ENCODE results near the gene FRG1. TPM values are rescaled to one million over a fixed set of nuclear protein-coding genes. Genes with fewer than 3 reads are reported as not detected.
"Not testable (repeated sequence)": the region's sequence is repeated elsewhere in the genome, so short reads cannot be mapped to it uniquely, and the experiment has no call there.

The FRG1 gene
- total RNA-seq (43.2 TPM), polyA plus RNA-seq (ENCODE audit: insufficient read depth, low read depth, low replicate concordance) (60.6 TPM)
- long read RNA-seq, donor 1, transcript FRG1-201 (9 exons, 1,074 nt) = major isoform, 9 of 9 reads
- long read RNA-seq, donor 1, partial matches to known transcripts = 0 of 9 reads
- long read RNA-seq, donor 1, other reads (novel, unspliced or antisense) = 0 of 9 reads
- long read RNA-seq, donor 2, transcript FRG1-201 (9 exons, 1,074 nt) = major isoform, 17 of 23 reads
- long read RNA-seq, donor 2, partial matches to known transcripts = 5 of 23 reads
- long read RNA-seq, donor 2, other reads (novel, unspliced or antisense) = 0 of 23 reads
- long read RNA-seq, donor 3, transcript FRG1-201 (9 exons, 1,074 nt) = major isoform, 14 of 20 reads
- long read RNA-seq, donor 3, partial matches to known transcripts = 6 of 20 reads
- long read RNA-seq, donor 3, other reads (novel, unspliced or antisense) = 0 of 20 reads
- long read RNA-seq, donor 4, transcript FRG1-201 (9 exons, 1,074 nt) = major isoform, 12 of 12 reads
- long read RNA-seq, donor 4, partial matches to known transcripts = 0 of 12 reads
- long read RNA-seq, donor 4, other reads (novel, unspliced or antisense) = 0 of 12 reads
- long read RNA-seq, donor 5 = 0 reads
- long read RNA-seq, donor 6, transcript FRG1-201 (9 exons, 1,074 nt) = major isoform, 34 of 75 reads
- long read RNA-seq, donor 6, partial matches to known transcripts = 41 of 75 reads
- long read RNA-seq, donor 6, other reads (novel, unspliced or antisense) = 0 of 75 reads
- long read RNA-seq, donor 7, transcript FRG1-201 (9 exons, 1,074 nt) = major isoform, 13 of 24 reads
- long read RNA-seq, donor 7, partial matches to known transcripts = 10 of 24 reads
- long read RNA-seq, donor 7, other reads (novel, unspliced or antisense) = 1 of 24 reads
- long read RNA-seq, donor 8, transcript FRG1-201 (9 exons, 1,074 nt) = major isoform, 14 of 19 reads
- long read RNA-seq, donor 8, partial matches to known transcripts = 5 of 19 reads
- long read RNA-seq, donor 8, other reads (novel, unspliced or antisense) = 0 of 19 reads
- long read RNA-seq, donor 9, transcript FRG1-201 (9 exons, 1,074 nt) = major isoform, 12 of 13 reads
- long read RNA-seq, donor 9, partial matches to known transcripts = 0 of 13 reads
- long read RNA-seq, donor 9, other reads (novel, unspliced or antisense) = 0 of 13 reads
- long read RNA-seq, donor 10, transcript FRG1-201 (9 exons, 1,074 nt) = major isoform, 19 of 19 reads
- long read RNA-seq, donor 10, partial matches to known transcripts = 0 of 19 reads
- long read RNA-seq, donor 10, other reads (novel, unspliced or antisense) = 0 of 19 reads

DNA sequence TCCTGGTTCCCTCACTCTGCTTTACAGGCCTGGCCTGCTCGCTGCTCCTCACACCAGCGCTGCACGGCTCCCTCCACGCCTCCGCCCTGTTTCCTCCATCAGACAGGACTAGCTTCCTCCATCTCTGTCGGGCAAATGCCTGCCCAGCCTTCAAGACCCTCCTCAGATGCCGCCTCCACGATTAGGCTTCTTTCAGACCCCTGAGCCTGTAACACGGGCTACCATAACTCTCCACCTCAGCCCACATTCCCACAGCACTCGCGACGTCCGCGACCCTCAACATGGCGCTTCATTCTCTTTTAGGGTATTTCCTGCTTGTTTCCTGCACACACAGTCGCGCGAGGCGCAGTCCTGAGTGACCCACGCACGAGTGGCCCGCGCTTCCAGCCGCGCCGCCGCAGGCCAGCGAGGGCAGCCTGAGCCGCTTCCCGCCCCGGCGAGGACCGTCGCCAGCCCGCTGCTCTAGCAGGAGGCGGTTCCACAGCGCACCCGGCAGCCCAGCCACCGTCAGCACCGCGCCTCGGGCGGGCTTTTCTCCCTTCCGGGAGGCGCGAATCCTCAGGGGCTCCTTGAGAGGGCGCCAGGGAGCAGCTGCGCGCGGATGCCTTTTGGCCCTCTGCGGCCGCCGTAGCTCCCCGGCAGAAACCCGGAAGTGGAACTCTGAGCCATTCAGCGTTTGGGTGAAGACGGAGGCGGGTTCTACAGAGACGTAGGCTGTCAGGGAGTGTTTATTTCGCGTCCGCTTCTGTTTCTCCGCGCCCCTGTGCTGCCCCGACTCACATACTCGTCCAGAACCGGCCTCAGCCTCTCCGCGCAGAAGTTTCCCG, at the start of gene FRG1:
Gene FRG1 (plus strand): TSS at position 695 of the 827 bp plus-strand sequence. CDS start 138 bp downstream, outside the sequence.
- no peaks in the 10 kb centered on the region for H3K27me3 ChIP-seq (ENCODE audit: control insufficient read depth, insufficient read depth, low read length)
- peak; percentile 95 to 98 (median 97) for DNase-seq
- peak within 1 kb of the TSS; percentile 77 to 83 (median 81) for H3K9ac ChIP-seq (ENCODE audit: low read length in 3 of 3)
- H3K4me1 ChIP-seq (ENCODE audit: control insufficient read depth in 2 of 3, insufficient read depth in 2 of 3, low read depth in 1 of 3, low read length in 3 of 3) = peaks cover 0 to 5% (median 0%) of the 10 kb centered on the region in 3 donors
- TF ChIP-seq, protein P1, sequence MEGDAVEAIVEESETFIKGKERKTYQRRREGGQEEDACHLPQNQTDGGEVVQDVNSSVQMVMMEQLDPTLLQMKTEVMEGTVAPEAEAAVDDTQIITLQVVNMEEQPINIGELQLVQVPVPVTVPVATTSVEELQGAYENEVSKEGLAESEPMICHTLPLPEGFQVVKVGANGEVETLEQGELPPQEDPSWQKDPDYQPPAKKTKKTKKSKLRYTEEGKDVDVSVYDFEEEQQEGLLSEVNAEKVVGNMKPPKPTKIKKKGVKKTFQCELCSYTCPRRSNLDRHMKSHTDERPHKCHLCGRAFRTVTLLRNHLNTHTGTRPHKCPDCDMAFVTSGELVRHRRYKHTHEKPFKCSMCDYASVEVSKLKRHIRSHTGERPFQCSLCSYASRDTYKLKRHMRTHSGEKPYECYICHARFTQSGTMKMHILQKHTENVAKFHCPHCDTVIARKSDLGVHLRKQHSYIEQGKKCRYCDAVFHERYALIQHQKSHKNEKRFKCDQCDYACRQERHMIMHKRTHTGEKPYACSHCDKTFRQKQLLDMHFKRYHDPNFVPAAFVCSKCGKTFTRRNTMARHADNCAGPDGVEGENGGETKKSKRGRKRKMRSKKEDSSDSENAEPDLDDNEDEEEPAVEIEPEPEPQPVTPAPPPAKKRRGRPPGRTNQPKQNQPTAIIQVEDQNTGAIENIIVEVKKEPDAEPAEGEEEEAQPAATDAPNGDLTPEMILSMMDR (IDR thresholded peaks at IDR 0.05; ENCODE audit: borderline replicate concordance, extremely low read depth, insufficient read depth) = peak; percentile 91
- peak within 1 kb of the TSS; percentile 91 to 95 (median 95) for H3K4me3 ChIP-seq (ENCODE audit: low read length in 3 of 3)
- no peaks in the 10 kb centered on the region for H3K36me3 ChIP-seq (ENCODE audit: control insufficient read depth in 2 of 3, insufficient read depth in 3 of 3, low read length in 3 of 3)
- peak within 1 kb of the TSS; percentile 85 to 88 for H3K27ac ChIP-seq (ENCODE audit: low read depth in 2 of 2, low read length in 2 of 2)
- no peak for FAIRE-seq
- peaks cover 0 to 1% (median 0%) of the 10 kb centered on the region in 3 donors for H3K9me3 ChIP-seq (ENCODE audit: control insufficient read depth in 2 of 3, insufficient read depth in 1 of 3, low read length in 3 of 3)
- intact Hi-C loops (cut with DNase I) = no loop called here

DNA sequence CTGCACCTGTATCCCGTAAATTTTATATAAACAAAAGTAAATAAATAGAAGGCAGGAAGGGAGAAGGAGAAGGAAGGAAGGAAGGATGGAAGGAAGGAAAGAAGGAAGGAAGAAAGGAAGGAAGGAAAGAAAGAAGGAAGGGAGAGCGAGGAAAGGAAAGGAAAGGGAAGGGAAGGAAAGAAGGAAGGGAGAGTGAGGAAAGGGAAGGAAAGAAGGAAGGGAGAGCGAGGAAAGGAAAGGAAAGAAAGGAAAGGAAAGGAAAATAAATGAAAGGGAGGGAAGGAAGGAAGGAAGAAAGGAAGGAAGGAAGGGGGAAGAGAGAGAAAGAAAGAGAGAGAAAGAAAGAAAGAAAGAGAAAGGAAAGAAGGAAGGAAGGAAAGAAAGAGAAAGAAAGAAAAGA, 43.0 kb upstream of the FRG1 start:
- TF ChIP-seq, protein P1 (IDR thresholded peaks at IDR 0.05; ENCODE audit: borderline replicate concordance, extremely low read depth, insufficient read depth) = no peak
- FAIRE-seq = no peak
- Histone ChIP-seq H3K9ac (ENCODE audit: low read length in 3 of 3) (no peak overlapping the region), H3K36me3 (ENCODE audit: control insufficient read depth in 2 of 3, insufficient read depth in 3 of 3, low read length in 3 of 3) (no peaks in the 10 kb centered on the region), H3K27ac (ENCODE audit: low read depth in 2 of 2, low read length in 2 of 2) (no peak overlapping the region), H3K4me3 (ENCODE audit: low read length in 3 of 3) (no peak overlapping the region), H3K9me3 (ENCODE audit: control insufficient read depth in 2 of 3, insufficient read depth in 1 of 3, low read length in 3 of 3) (no peaks in the 10 kb centered on the region), H3K4me1 (ENCODE audit: control insufficient read depth in 2 of 3, insufficient read depth in 2 of 3, low read depth in 1 of 3, low read length in 3 of 3) (no peaks in the 10 kb centered on the region), H3K27me3 (ENCODE audit: control insufficient read depth, insufficient read depth, low read length) (no peaks in the 10 kb centered on the region)
- no peak for DNase-seq
- intact Hi-C loops (cut with DNase I) = no loop called here

DNA sequence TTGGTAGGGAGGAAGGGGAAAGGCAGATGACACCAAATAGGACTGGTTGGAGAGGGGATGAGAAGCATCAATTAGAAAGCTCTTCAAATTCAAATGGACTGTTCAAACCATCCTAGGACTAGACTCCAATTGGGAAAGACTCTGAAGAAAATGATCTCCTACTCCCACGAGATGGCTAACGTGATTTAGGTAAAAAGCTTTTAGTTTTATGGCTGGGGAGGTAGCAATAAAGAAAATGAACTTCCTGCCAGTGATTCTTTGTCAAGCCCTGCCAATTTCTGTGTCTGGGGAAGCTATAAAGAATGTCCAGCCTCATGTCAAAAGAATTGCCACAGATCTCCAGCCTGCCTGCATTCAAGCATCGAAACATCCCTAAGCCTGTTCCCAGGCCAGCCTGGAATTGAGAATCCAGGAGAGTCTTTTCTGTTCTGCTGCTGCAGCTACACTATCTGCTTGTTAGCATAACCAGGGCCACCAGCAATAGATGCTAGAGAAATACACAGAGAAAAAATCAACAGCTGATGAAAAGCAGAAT, 41.1 kb upstream of the FRG1 start:
- not testable (repeated sequence) for FAIRE-seq; H3K4me3 ChIP-seq (ENCODE audit: low read length in 3 of 3)
- DNase-seq = peak in 3 of 5 donors; percentile 39 to 77 (median 65)

More for the DNA sequence above, 41.1 kb upstream of the FRG1 start:
- intact Hi-C loops (cut with DNase I); H3K9me3 ChIP-seq (ENCODE audit: control insufficient read depth in 2 of 3, insufficient read depth in 1 of 3, low read length in 3 of 3); H3K27ac ChIP-seq (ENCODE audit: low read depth in 2 of 2, low read length in 2 of 2); H3K9ac ChIP-seq (ENCODE audit: low read length in 3 of 3); H3K4me1 ChIP-seq (ENCODE audit: control insufficient read depth in 2 of 3, insufficient read depth in 2 of 3, low read depth in 1 of 3, low read length in 3 of 3); H3K27me3 ChIP-seq (ENCODE audit: control insufficient read depth, insufficient read depth, low read length); H3K36me3 ChIP-seq (ENCODE audit: control insufficient read depth in 2 of 3, insufficient read depth in 3 of 3, low read length in 3 of 3): not testable (repeated sequence)
